ENCODE results near the gene DMRTB1. TPM values are rescaled to one million over a fixed set of nuclear protein-coding genes. Genes with fewer than 3 reads are reported as not detected.

Gene DMRTB1
- polyA plus RNA-seq, 1 donor from 2014 or later, result not detected

- no peaks in the 10 kb centered on the region for H3K27me3 ChIP-seq (ENCODE audit: insufficient read depth, low read depth, low read length)
- H3K9me2 ChIP-seq (ENCODE audit: insufficient read depth, low read length), result no peaks in the 10 kb centered on the region
- no peak overlapping the region for H2AFZ ChIP-seq (ENCODE audit: low read depth, low read length)
- H3K27ac ChIP-seq (ENCODE audit: low read length), result no peak overlapping the region
- no peak overlapping the region for H3K4me2 ChIP-seq (ENCODE audit: low read length)
- no peak overlapping the region for H3K9ac ChIP-seq (ENCODE audit: low read length)
- TF ChIP-seq POLR2AphosphoS5 (IDR thresholded peaks at IDR 0.05) (no peak), REST (IDR thresholded peaks at IDR 0.05; ENCODE audit: borderline replicate concordance) (no peak)
- H3K36me3 ChIP-seq (ENCODE audit: insufficient read depth, low read length), result no peaks in the 10 kb centered on the region
- H3K9me3 ChIP-seq (ENCODE audit: low read length), result no peaks in the 10 kb centered on the region
- no peaks in the 10 kb centered on the region for H3K79me2 ChIP-seq (replicated peaks; ENCODE audit: insufficient read depth, low read length)
- H3K4me3 ChIP-seq (ENCODE audit: low read length), result no peak overlapping the region
- no peaks in the 10 kb centered on the region for H3F3A ChIP-seq (ENCODE audit: insufficient read depth, low read length, poor library complexity, severe bottlenecking)
- H4K20me1 ChIP-seq (ENCODE audit: insufficient read depth), result no peaks in the 10 kb centered on the region
Measured at GRCh38 chr1:53448241-53448841, 10.9 kb upstream of the DMRTB1 start.

GRCh38 chr1:53449021-53449420 is 10.2 kb upstream of the DMRTB1 start:
- Histone ChIP-seq H3K9ac (ENCODE audit: low read length) (no peak overlapping the region), H3K36me3 (ENCODE audit: insufficient read depth, low read length) (no peaks in the 10 kb centered on the region), H3K4me3 (ENCODE audit: low read length) (no peak overlapping the region), H3F3A (ENCODE audit: insufficient read depth, low read length, poor library complexity, severe bottlenecking) (no peaks in the 10 kb centered on the region), H4K20me1 (ENCODE audit: insufficient read depth) (no peaks in the 10 kb centered on the region), H2AFZ (ENCODE audit: low read depth, low read length) (no peak overlapping the region), H3K9me2 (ENCODE audit: insufficient read depth, low read length) (no peaks in the 10 kb centered on the region), H3K27ac (ENCODE audit: low read length) (no peak overlapping the region), H3K27me3 (ENCODE audit: insufficient read depth, low read depth, low read length) (no peaks in the 10 kb centered on the region), H3K9me3 (ENCODE audit: low read length) (no peaks in the 10 kb centered on the region), H3K4me2 (ENCODE audit: low read length) (no peak overlapping the region), H3K79me2 (replicated peaks; ENCODE audit: insufficient read depth, low read length) (no peaks in the 10 kb centered on the region)
- TF ChIP-seq CTCF (IDR thresholded peaks at IDR 0.05; ENCODE audit: poor library complexity, severe bottlenecking), result no peak
- TF ChIP-seq REST (IDR thresholded peaks at IDR 0.05; ENCODE audit: borderline replicate concordance), result no peak

GRCh38 chr1:53449693-53450092 is 9.5 kb upstream of the DMRTB1 start:
- no peak overlapping the region for H3K9ac ChIP-seq (ENCODE audit: low read length)
- H4K20me1 ChIP-seq (ENCODE audit: insufficient read depth), result no peaks in the 10 kb centered on the region
- no peak overlapping the region for H3K27ac ChIP-seq (ENCODE audit: low read length)
- no peaks in the 10 kb centered on the region for H3K9me2 ChIP-seq (ENCODE audit: insufficient read depth, low read length)
- H3K27me3 ChIP-seq (ENCODE audit: insufficient read depth, low read depth, low read length), result no peaks in the 10 kb centered on the region
- no peaks in the 10 kb centered on the region for H3F3A ChIP-seq (ENCODE audit: insufficient read depth, low read length, poor library complexity, severe bottlenecking)
- no peak overlapping the region for H2AFZ ChIP-seq (ENCODE audit: low read depth, low read length)
- no peak overlapping the region for H3K4me3 ChIP-seq (ENCODE audit: low read length)
- H3K79me2 ChIP-seq (replicated peaks; ENCODE audit: insufficient read depth, low read length), result no peaks in the 10 kb centered on the region
- TF ChIP-seq SMC3 (conservative IDR thresholded peaks at IDR 0.05; ENCODE audit: poor library complexity), result no peak
- no peak for TF ChIP-seq MXI1 (conservative IDR thresholded peaks at IDR 0.05; ENCODE audit: poor library complexity, severe bottlenecking)
- no peak for TF ChIP-seq EP300 (conservative IDR thresholded peaks at IDR 0.05; ENCODE audit: poor library complexity, severe bottlenecking)
- no peak for TF ChIP-seq REST (IDR thresholded peaks at IDR 0.05; ENCODE audit: borderline replicate concordance)
- no peaks in the 10 kb centered on the region for H3K9me3 ChIP-seq (ENCODE audit: low read length)
- no peaks in the 10 kb centered on the region for H3K36me3 ChIP-seq (ENCODE audit: insufficient read depth, low read length)
- no peak overlapping the region for H3K4me2 ChIP-seq (ENCODE audit: low read length)
